SK-N-SH (cell line): ENCODE results near the gene STX16.

ENCODE experiments used
- CTCF ChIP-seq: fragments of 200-600 bp; sonication (generic); IDR thresholded peaks from 2 replicates; pipeline ENCODE4 v1.6.1; 2017; ENCODE audit warnings: antibody characterized with exemption, mild to moderate bottlenecking, moderate library complexity
- RFX5 ChIP-seq: IDR thresholded peaks from 2 replicates; pipeline ENCODE4 v1.6.1; 2012; ENCODE audit warnings: mild to moderate bottlenecking, improper control_type of control experiment, low read length

GRCh38 chr20:58696411-58696961, 45.4 kb downstream of the STX16 start:
- TF ChIP-seq CTCF (no peak), RFX5 (no peak)
